ENCODE measurements around the gene FMN1.

The FMN1 gene

DNA sequence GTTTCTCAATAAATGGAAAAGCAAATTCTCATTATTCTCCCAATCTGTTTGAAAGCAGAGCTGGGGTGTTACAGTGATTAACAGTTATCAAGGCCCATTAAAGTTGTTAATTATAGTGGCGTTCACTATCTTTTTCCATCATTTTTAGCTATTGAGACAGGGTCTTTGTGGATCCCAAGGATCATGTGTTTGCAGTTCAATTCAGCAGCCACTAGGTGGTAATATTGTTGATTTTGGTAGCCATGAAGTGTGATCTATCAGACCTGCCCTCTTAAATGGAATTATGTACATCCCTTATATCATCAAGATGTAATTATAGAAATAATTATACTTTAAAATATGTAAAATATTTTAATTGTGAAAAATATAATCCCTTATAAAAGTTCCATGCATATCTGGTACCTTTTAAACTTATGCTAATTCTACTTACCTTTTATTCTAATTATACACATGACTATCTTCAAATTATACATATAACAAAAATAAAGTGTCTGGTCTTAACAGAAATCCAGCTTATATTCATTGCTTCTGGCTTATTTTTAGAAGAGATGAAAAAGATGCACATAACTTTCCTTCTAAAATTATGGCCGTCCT, 350.3 kb downstream of the FMN1 start:
- no peak for DNase-seq

GRCh38 chr15:32843219-32843815, 351.2 kb downstream of the FMN1 start:
- no peak for DNase-seq

- DNase-seq, result no peak
Observed at GRCh38 chr15:32842081-32842480, 352.4 kb downstream of the FMN1 start.

DNA sequence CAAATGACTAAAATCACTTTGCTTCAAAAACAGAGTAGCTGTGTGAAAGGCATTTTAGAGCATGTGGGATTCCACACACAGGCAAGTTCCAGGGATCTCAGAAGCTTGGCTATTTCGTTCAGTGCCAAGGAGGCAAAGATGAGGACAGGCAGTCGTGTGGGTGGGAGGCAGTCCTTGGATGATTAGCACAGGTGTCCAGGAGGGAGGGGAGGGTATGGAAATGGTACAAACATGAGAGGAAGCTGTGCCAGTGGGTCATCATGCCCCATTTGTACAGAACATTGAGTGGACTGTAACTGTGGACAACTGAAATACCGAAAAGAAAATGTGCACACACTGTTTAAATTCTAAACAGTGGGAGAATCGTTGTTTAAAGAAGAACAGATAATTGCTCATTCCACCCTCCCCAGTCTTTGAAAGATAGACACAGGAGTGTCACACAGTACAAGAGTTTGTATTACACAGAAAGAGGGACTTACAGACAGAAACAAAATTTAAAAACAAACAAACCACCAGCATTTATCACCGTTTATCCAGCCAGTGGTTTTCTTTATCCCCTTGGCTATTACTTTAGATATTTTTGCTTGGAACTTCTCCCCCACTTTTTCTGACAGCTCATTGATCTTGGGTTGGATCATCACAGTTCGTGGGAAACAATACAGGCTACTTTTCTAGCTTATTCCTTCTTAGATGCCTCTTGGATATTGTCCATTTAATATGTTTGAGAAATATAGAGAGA, 353.8 kb downstream of the FMN1 start:
- DNase-seq, result no peak

DNA sequence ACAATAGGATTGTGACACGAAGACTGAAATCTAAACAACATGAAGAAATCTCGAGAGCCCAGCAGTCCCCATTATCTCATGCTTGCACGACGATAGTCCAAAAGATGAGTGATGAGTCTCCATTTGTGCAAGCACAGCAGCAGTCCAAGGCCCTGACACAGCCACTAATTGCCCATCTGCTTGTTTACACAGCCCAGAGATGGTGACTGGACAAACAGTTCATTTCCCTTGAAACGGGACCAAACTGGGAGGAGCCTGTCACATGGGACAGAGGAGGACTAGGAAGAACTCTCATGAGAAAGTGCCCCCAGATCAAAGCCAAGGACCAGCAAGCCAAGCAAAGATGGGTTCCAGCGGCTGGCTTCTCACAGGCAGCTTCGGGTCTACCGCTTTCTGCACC, 355.7 kb downstream of the FMN1 start:
- no peak for DNase-seq

DNA sequence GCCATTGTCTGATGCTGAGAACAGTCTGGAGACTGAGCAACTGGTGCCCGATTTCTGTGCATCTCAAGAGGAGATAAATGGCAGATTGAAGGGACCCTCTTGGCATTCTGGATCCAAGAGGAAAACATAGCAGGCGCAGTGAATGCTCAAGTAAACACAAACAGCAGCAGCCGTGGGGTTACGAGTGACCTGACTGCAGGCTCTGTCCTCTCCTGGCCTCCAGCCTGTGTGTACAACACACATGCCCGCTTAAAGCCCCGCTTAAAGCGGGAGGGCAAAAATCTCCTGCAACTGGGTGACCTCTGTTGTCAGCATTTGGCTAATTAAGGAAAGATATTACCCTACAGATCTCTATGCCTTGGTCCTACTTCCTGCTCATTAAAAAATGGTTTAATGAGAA, 356.2 kb downstream of the FMN1 start:
- DNase-seq, result no peak

- no peak for DNase-seq
Observed at GRCh38 chr15:32837935-32838334, 356.6 kb downstream of the FMN1 start.

- no peak for DNase-seq
Observed at GRCh38 chr15:32834156-32834555, 360.4 kb downstream of the FMN1 start.

GRCh38 chr15:32833379-32833821, 361.1 kb downstream of the FMN1 start:
- DNase-seq, result no peak

GRCh38 chr15:32831485-32831884, 363.0 kb downstream of the FMN1 start:
- no peak for DNase-seq

DNA sequence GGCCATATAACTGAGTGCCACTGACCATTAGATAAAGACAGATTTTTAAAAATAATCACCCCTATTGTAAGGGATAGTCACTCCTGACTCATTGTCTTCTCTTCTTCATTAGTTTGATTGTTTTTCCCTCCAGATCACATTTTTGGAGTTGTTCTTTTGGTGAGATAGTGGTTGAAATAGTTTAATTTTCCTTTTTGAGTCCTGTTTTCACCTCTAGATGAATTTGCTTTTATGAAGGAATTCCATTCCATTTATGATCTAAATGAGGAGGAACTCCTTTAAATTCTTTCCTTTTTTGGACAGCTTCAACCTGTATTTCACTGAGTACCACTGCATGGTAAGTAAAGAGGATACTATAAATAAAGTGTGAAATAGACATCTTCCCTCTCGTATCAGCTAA, 364.3 kb downstream of the FMN1 start:
- no peak for DNase-seq

GRCh38 chr15:32829436-32829835, 365.1 kb downstream of the FMN1 start:
- no peak for DNase-seq

DNA sequence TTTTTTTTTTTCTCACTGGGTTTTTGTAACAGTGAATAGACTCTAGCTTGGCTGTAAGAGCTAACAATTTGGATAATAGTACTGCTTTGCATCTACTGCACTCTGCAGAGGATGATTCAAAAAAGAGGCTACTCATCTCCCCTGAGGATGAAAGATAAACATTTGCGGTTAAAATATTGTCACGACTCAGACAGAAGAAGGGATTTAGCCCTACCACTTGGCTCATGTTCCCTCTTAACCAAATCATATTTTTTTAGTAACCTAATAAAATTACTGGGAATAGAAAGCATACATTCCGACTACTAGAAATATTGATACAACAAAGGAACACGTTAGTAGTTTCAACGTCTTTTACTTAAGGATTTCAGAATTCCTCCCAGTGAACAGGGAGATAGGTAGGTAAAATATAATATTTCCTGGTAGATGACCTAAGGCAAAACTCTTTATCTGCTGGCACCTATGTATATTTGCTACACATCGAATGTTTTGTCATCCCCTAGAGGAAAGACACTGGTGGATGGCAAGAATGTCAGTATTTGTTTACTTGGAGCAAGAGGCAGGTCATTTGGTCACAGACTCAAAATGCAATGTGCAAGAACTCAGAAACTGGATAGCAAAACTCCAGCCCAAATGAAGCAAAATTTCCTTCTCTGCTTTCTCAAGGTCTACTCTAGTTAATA, 365.9 kb downstream of the FMN1 start:
- no peak for DNase-seq

- no peak for DNase-seq
Observed at GRCh38 chr15:32826685-32827084, 367.8 kb downstream of the FMN1 start.

DNA sequence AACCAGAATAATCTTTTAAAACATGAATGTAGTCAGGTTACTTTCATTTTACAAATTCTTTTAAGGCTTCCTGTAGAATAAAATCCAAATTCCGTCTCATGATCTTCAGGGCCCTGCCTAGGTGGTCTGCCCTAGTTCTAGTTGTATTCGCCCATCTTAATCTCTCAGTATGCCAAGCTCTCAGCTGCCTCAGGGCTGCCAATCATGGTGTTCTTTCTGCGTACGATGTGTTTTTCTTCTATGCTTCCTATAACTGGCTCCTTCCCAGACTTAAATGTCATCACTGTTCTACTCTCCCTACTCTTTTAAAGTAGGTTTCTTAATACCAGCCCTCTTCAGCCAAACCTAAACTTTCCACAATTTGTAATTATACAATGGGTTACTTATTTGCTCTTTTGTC, 369.3 kb downstream of the FMN1 start:
- no peak for DNase-seq

- DNase-seq, result no peak
Observed at GRCh38 chr15:32824777-32825176, 369.7 kb downstream of the FMN1 start.

- no peak for DNase-seq
Observed at GRCh38 chr15:32823750-32824149, 370.8 kb downstream of the FMN1 start.

- DNase-seq, result no peak
Observed at GRCh38 chr15:32822739-32823138, 371.8 kb downstream of the FMN1 start.

DNA sequence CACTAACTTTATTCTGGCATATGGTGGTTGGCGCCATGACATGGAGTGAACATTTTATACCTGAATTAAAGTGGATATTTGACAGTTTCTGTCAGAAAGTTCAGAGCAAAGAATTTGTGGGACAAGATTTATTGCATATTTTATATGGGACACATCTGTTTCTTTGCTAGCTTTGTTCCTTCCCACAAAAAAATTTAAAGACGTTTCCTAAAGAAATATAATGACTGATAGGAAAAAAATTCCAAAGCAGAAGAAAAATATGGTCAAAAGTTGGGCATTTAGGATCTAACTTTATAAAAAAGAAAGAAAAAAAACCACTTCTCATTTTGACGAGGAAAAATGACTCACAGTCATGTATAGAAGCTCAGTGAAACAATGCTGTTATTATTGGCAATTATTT, 375.1 kb downstream of the FMN1 start:
- DNase-seq, result no peak

- no peak for DNase-seq
Observed at GRCh38 chr15:32818758-32819447, 375.6 kb downstream of the FMN1 start.

DNA sequence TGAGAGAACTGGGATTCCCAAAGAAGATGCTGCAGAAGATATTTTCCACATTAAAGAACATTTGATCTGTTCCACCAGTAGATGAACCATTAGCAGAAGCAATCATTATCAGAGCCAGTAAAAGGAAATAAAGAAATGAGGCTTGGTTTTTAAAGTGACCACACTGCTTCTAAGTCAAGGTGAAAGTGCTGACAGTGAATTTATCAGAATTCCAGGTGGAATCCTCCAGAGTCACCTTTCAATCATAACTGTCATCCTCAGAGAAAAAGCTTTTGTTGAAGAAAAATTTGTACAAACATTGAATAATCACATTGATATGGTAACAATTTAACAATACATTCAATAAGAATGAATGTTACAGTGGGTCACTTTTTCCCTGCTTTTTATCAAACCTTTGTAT, 376.9 kb downstream of the FMN1 start:
- DNase-seq, result no peak

DNA sequence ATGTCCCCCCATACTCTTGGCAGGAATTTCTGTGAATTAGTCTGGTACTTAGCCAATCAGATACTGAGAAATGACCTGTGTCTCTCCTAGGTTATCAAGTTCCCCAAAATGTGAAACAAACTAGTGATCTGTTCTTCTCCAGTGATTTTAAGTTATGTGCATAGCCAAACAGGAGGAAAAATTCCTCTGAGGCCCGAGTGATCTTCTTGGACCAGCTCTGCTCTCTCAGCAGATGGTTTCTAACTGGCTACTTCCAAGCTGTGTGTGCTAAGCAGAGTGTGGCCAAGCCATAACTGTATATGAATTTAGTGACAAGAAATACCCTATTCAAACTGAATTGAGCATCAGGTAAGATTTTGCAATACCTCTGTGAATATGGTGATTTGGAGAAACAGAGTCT, 387.2 kb downstream of the FMN1 start:
- no peak for DNase-seq

- DNase-seq, result no peak
Observed at GRCh38 chr15:32803631-32804030, 390.9 kb downstream of the FMN1 start.

Measured in activated CD4-positive, CD25-positive, alpha-beta regulatory T cell (primary cell).